Measurements from ENCODE around the gene KCNH2. TPM values are rescaled to one million over a fixed set of nuclear protein-coding genes. Genes with fewer than 3 reads are reported as not detected.

The KCNH2 gene
- total and polyA plus RNA-seq, 2 of the 13 experiments (the other 11 are each of a cell fraction or from before 2014, with no cell fraction given) = 0.09 to 0.11 TPM

DNA sequence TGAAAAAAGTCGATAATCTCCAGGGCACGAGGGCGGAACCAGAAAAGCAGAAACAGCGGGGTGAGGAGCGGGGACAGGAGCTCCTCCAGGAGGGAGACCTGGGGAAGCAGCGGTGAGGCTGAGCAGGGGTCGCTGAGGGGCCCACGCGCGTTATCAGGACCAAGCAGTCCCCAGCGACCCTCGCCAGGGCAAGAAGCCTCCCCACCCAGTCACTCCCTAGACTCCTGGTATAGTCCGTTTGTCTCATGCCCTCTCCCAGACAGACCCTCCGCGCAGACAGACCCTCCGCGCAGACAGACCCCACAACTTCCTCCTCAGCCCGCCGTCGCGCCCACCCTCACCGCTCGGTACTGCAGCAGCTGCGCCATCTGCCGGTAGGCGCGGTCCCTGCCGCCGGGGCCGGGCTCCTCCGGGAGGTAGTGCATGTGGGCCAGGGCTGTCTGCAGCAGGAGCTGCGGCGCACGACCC is 39.9 kb upstream of the KCNH2 start (continued):
- TF ChIP-seq, protein P1, sequence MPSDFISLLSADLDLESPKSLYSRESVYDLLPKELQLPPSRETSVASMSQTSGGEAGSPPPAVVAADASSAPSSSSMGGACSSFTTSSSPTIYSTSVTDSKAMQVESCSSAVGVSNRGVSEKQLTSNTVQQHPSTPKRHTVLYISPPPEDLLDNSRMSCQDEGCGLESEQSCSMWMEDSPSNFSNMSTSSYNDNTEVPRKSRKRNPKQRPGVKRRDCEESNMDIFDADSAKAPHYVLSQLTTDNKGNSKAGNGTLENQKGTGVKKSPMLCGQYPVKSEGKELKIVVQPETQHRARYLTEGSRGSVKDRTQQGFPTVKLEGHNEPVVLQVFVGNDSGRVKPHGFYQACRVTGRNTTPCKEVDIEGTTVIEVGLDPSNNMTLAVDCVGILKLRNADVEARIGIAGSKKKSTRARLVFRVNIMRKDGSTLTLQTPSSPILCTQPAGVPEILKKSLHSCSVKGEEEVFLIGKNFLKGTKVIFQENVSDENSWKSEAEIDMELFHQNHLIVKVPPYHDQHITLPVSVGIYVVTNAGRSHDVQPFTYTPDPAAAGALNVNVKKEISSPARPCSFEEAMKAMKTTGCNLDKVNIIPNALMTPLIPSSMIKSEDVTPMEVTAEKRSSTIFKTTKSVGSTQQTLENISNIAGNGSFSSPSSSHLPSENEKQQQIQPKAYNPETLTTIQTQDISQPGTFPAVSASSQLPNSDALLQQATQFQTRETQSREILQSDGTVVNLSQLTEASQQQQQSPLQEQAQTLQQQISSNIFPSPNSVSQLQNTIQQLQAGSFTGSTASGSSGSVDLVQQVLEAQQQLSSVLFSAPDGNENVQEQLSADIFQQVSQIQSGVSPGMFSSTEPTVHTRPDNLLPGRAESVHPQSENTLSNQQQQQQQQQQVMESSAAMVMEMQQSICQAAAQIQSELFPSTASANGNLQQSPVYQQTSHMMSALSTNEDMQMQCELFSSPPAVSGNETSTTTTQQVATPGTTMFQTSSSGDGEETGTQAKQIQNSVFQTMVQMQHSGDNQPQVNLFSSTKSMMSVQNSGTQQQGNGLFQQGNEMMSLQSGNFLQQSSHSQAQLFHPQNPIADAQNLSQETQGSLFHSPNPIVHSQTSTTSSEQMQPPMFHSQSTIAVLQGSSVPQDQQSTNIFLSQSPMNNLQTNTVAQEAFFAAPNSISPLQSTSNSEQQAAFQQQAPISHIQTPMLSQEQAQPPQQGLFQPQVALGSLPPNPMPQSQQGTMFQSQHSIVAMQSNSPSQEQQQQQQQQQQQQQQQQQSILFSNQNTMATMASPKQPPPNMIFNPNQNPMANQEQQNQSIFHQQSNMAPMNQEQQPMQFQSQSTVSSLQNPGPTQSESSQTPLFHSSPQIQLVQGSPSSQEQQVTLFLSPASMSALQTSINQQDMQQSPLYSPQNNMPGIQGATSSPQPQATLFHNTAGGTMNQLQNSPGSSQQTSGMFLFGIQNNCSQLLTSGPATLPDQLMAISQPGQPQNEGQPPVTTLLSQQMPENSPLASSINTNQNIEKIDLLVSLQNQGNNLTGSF (CRISPR knock-in tag; IDR thresholded peaks at IDR 0.05) = no peak
- TF ChIP-seq, protein P2, sequence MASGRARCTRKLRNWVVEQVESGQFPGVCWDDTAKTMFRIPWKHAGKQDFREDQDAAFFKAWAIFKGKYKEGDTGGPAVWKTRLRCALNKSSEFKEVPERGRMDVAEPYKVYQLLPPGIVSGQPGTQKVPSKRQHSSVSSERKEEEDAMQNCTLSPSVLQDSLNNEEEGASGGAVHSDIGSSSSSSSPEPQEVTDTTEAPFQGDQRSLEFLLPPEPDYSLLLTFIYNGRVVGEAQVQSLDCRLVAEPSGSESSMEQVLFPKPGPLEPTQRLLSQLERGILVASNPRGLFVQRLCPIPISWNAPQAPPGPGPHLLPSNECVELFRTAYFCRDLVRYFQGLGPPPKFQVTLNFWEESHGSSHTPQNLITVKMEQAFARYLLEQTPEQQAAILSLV (CRISPR knock-in tag; IDR thresholded peaks at IDR 0.05; ENCODE audit: borderline replicate concordance) = 0 out of 2 replicates have a peak, but pooled peaks have one; percentile 33
- no peak for TF ChIP-seq BORCS8-MEF2B (CRISPR knock-in tag; IDR thresholded peaks at IDR 0.05)
- TF ChIP-seq, protein P3, sequence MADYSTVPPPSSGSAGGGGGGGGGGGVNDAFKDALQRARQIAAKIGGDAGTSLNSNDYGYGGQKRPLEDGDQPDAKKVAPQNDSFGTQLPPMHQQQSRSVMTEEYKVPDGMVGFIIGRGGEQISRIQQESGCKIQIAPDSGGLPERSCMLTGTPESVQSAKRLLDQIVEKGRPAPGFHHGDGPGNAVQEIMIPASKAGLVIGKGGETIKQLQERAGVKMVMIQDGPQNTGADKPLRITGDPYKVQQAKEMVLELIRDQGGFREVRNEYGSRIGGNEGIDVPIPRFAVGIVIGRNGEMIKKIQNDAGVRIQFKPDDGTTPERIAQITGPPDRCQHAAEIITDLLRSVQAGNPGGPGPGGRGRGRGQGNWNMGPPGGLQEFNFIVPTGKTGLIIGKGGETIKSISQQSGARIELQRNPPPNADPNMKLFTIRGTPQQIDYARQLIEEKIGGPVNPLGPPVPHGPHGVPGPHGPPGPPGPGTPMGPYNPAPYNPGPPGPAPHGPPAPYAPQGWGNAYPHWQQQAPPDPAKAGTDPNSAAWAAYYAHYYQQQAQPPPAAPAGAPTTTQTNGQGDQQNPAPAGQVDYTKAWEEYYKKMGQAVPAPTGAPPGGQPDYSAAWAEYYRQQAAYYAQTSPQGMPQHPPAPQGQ (CRISPR knock-in tag; IDR thresholded peaks at IDR 0.05; ENCODE audit: borderline replicate concordance) = no peak
- no peak for TF ChIP-seq ZNF383 (CRISPR knock-in tag; IDR thresholded peaks at IDR 0.05; ENCODE audit: borderline replicate concordance)
- TF ChIP-seq CAMTA2 (CRISPR knock-in tag; IDR thresholded peaks at IDR 0.05; ENCODE audit: borderline replicate concordance) = no peak
- TF ChIP-seq, protein P4, sequence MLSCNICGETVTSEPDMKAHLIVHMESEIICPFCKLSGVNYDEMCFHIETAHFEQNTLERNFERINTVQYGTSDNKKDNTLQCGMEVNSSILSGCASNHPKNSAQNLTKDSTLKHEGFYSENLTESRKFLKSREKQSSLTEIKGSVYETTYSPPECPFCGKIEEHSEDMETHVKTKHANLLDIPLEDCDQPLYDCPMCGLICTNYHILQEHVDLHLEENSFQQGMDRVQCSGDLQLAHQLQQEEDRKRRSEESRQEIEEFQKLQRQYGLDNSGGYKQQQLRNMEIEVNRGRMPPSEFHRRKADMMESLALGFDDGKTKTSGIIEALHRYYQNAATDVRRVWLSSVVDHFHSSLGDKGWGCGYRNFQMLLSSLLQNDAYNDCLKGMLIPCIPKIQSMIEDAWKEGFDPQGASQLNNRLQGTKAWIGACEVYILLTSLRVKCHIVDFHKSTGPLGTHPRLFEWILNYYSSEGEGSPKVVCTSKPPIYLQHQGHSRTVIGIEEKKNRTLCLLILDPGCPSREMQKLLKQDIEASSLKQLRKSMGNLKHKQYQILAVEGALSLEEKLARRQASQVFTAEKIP (CRISPR knock-in tag; IDR thresholded peaks at IDR 0.05; ENCODE audit: borderline replicate concordance) = no peak
- TF ChIP-seq ZNF780A (CRISPR knock-in tag; IDR thresholded peaks at IDR 0.05) = no peak
- no peak for TF ChIP-seq HNF4A (CRISPR knock-in tag; IDR thresholded peaks at IDR 0.05)
- TF ChIP-seq, protein P5, sequence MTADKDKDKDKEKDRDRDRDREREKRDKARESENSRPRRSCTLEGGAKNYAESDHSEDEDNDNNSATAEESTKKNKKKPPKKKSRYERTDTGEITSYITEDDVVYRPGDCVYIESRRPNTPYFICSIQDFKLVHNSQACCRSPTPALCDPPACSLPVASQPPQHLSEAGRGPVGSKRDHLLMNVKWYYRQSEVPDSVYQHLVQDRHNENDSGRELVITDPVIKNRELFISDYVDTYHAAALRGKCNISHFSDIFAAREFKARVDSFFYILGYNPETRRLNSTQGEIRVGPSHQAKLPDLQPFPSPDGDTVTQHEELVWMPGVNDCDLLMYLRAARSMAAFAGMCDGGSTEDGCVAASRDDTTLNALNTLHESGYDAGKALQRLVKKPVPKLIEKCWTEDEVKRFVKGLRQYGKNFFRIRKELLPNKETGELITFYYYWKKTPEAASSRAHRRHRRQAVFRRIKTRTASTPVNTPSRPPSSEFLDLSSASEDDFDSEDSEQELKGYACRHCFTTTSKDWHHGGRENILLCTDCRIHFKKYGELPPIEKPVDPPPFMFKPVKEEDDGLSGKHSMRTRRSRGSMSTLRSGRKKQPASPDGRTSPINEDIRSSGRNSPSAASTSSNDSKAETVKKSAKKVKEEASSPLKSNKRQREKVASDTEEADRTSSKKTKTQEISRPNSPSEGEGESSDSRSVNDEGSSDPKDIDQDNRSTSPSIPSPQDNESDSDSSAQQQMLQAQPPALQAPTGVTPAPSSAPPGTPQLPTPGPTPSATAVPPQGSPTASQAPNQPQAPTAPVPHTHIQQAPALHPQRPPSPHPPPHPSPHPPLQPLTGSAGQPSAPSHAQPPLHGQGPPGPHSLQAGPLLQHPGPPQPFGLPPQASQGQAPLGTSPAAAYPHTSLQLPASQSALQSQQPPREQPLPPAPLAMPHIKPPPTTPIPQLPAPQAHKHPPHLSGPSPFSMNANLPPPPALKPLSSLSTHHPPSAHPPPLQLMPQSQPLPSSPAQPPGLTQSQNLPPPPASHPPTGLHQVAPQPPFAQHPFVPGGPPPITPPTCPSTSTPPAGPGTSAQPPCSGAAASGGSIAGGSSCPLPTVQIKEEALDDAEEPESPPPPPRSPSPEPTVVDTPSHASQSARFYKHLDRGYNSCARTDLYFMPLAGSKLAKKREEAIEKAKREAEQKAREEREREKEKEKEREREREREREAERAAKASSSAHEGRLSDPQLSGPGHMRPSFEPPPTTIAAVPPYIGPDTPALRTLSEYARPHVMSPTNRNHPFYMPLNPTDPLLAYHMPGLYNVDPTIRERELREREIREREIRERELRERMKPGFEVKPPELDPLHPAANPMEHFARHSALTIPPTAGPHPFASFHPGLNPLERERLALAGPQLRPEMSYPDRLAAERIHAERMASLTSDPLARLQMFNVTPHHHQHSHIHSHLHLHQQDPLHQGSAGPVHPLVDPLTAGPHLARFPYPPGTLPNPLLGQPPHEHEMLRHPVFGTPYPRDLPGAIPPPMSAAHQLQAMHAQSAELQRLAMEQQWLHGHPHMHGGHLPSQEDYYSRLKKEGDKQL (CRISPR knock-in tag; IDR thresholded peaks at IDR 0.05; ENCODE audit: low read depth) = no peak
- no peak for TF ChIP-seq NCOA1 (CRISPR knock-in tag; IDR thresholded peaks at IDR 0.05)
- no peak for TF ChIP-seq EEA1 (CRISPR knock-in tag; IDR thresholded peaks at IDR 0.05; ENCODE audit: borderline replicate concordance)
- TF ChIP-seq POGZ (CRISPR knock-in tag; IDR thresholded peaks at IDR 0.05) = 0 out of 2 replicates have a peak, but pooled peaks have one; percentile 43

All from HepG2 (cell line).